Keratinocyte (primary cell): ENCODE measurements around the gene SNAPC1. TPM values are rescaled to one million over a fixed set of nuclear protein-coding genes. Genes with fewer than 3 reads are reported as not detected.

Source experiments
- DNase-seq: peaks from one replicate; pipeline ENCODE4 v3.0.0-alpha.2; 2011; ENCODE audit warnings: low read depth, missing footprints, low spot score
- FAIRE-seq: peaks from 2 replicates; lab custom pipeline; 2011; peaks lifted over from hg19 to GRCh38; lab: Jason Lieb, UNC
- H2AFZ ChIP-seq: 2 replicates; pipeline ENCODE4 v1.6.0; 2012; ENCODE audit warnings: low read length, control low read depth, inconsistent platforms; ENCODE audit not compliant: control insufficient read depth
- H3K27ac ChIP-seq: 2 replicates; pipeline ENCODE4 v1.5.1; 2011; ENCODE audit warnings: low read length; ENCODE audit not compliant: control insufficient read depth, insufficient read depth
- H3K27me3 ChIP-seq: 3 replicates; pipeline ENCODE4 v1.6.0; 2011; ENCODE audit warnings: low read length; ENCODE audit not compliant: control insufficient read depth, insufficient read depth; ENCODE audit errors: extremely low read depth
- H3K36me3 ChIP-seq, 2 experiments: 2 replicates in 1 of 2; 3 replicates in 1 of 2; pipeline ENCODE4 v1.5.1; 2011; ENCODE audit warnings: low read length in 2 of 2, mild to moderate bottlenecking in 1 of 2; ENCODE audit not compliant: control insufficient read depth in 2 of 2, insufficient read depth in 2 of 2; ENCODE audit errors: extremely low read depth in 1 of 2
- H3K4me1 ChIP-seq: 3 replicates; pipeline ENCODE4 v1.5.1; 2011; ENCODE audit warnings: low read length; ENCODE audit not compliant: control insufficient read depth, insufficient read depth; ENCODE audit errors: extremely low read depth
- H3K4me2 ChIP-seq: 3 replicates; pipeline ENCODE4 v1.6.0; 2011; ENCODE audit warnings: low read depth, low read length; ENCODE audit not compliant: control insufficient read depth, insufficient read depth; ENCODE audit errors: extremely low read depth
- H3K4me3 ChIP-seq, 3 experiments: fragments of 200-600 bp in 1 of 3; sonication (generic) in 1 of 3; 2 replicates in 2 of 3; 3 replicates in 1 of 3; pipeline ENCODE4 v1.5.1; 2011 to 2016; ENCODE audit warnings: low read length in 3 of 3, mild to moderate bottlenecking in 3 of 3, control low read depth in 2 of 3, inconsistent platforms in 1 of 3, low read depth in 1 of 3, mixed read lengths in 1 of 3, mixed run types in 1 of 3, moderate library complexity in 1 of 3; ENCODE audit not compliant: control insufficient read depth in 2 of 3, insufficient read depth in 2 of 3; ENCODE audit errors: extremely low read depth in 1 of 3
- H3K79me2 ChIP-seq: 2 replicates; pipeline ENCODE4 v1.6.0; 2012; ENCODE audit warnings: low read length; ENCODE audit not compliant: control insufficient read depth, insufficient read depth
- H3K9ac ChIP-seq: 3 replicates; pipeline ENCODE4 v1.6.0; 2011; ENCODE audit warnings: low read length; ENCODE audit not compliant: control insufficient read depth, insufficient read depth; ENCODE audit errors: extremely low read depth
- H3K9me1 ChIP-seq: 3 replicates; pipeline ENCODE4 v1.6.0; 2011; ENCODE audit warnings: low read length; ENCODE audit not compliant: control insufficient read depth, insufficient read depth; ENCODE audit errors: extremely low read depth
- H3K9me3 ChIP-seq: 2 replicates; pipeline ENCODE4 v1.5.1; 2012; ENCODE audit warnings: low read depth, low read length; ENCODE audit not compliant: control insufficient read depth
- H4K20me1 ChIP-seq: 3 replicates; pipeline ENCODE4 v1.6.0; 2011; ENCODE audit warnings: low read length; ENCODE audit not compliant: control insufficient read depth, insufficient read depth; ENCODE audit errors: extremely low read depth
- CTCF ChIP-seq, 3 experiments: IDR thresholded peaks in 1 of 3; conservative IDR thresholded peaks in 1 of 3; optimal IDR thresholded peaks in 1 of 3; 2 replicates in 2 of 3; 3 replicates in 1 of 3; pipeline versions ENCODE3 to v1.5.1; 2011; ENCODE audit warnings: low read length in 3 of 3, mild to moderate bottlenecking in 3 of 3, moderate library complexity in 2 of 3, control low read depth in 1 of 3, inconsistent platforms in 1 of 3; ENCODE audit not compliant: insufficient read depth in 2 of 3; ENCODE audit errors: extremely low read depth in 1 of 3
- EZH2 ChIP-seq: IDR thresholded peaks from one replicate; pipeline ENCODE4 v1.6.1; 2012; ENCODE audit warnings: inconsistent platforms, mild to moderate bottlenecking, low read length, moderate library complexity
- dilution Hi-C: fragments of 300-500 bp; cut with MboI; formaldehyde crosslinking; loops from one replicate; pipeline ENCODE4 v1.7.0; 2020; ENCODE audit warnings: low sequenced_read_pairs; ENCODE audit not compliant: extremely low pct_ligation_motif_present
- polyA plus RNA-seq, 5 experiments: library from polyadenylated mRNA; depleted of rRNA in 3 of 5; stranded (reverse) in 3 of 5; stranded (forward) in 1 of 5; unstranded in 1 of 5; fragments of >200 nt; gene quantifications; 1 replicate in 1 of 5; 2 replicates in 3 of 5; 3 replicates in 1 of 5; pipeline versions ENCODE4 v1.2.1 to v1.2.3, GENCODE V29; 2011 to 2012; ENCODE audit warnings: missing spikeins in 2 of 5, low read depth in 1 of 5, low replicate concordance in 1 of 5

SNAPC1 gene
- polyA plus RNA-seq, 1 donor (not counting 4 experiments of a cell fraction or from before 2014, with no cell fraction given) = 17.7 TPM

GRCh38 chr14:61802010-61802568, 39.9 kb downstream of the SNAPC1 start:
- no peaks in the 10 kb centered on the region for H3K9me1 ChIP-seq
- no peak overlapping the region for H2AFZ ChIP-seq
- no peak overlapping the region for H3K4me2 ChIP-seq
- H3K27me3 ChIP-seq = no peaks in the 10 kb centered on the region
- no peak for TF ChIP-seq CTCF (optimal IDR thresholded peaks at IDR 0.05 in 1 of 3, IDR thresholded peaks at IDR 0.05 in 1 of 3, conservative IDR thresholded peaks at IDR 0.05 in 1 of 3; ENCODE audit: extremely low read depth in 1 of 3, insufficient read depth in 2 of 3, low read length in 3 of 3)
- TF ChIP-seq EZH2 = no peak
- no peaks in the 10 kb centered on the region for H3K36me3 ChIP-seq
- dilution Hi-C loops = no loop called here
- H3K79me2 ChIP-seq = no peaks in the 10 kb centered on the region
- no peaks in the 10 kb centered on the region for H4K20me1 ChIP-seq
- H3K4me3 ChIP-seq = no peak overlapping the region
- no peak for FAIRE-seq
- no peak overlapping the region for H3K27ac ChIP-seq
- H3K9ac ChIP-seq = no peak overlapping the region
- H3K9me3 ChIP-seq = no peaks in the 10 kb centered on the region
- no peak for DNase-seq
- no peaks in the 10 kb centered on the region for H3K4me1 ChIP-seq

GRCh38 chr14:61803755-61804154, 41.5 kb downstream of the SNAPC1 start:
- Histone ChIP-seq H3K4me3 (no peak overlapping the region), H3K27ac (no peak overlapping the region), H3K79me2 (no peaks in the 10 kb centered on the region), H3K36me3 (no peaks in the 10 kb centered on the region), H3K9me1 (no peaks in the 10 kb centered on the region), H2AFZ (no peak overlapping the region), H3K4me2 (no peak overlapping the region), H3K9me3 (no peaks in the 10 kb centered on the region), H4K20me1 (no peaks in the 10 kb centered on the region), H3K27me3 (peaks cover 5% of the 10 kb centered on the region), H3K4me1 (no peaks in the 10 kb centered on the region), H3K9ac (no peak overlapping the region)
- no peak for DNase-seq
- TF ChIP-seq CTCF (optimal IDR thresholded peaks at IDR 0.05 in 1 of 3, IDR thresholded peaks at IDR 0.05 in 1 of 3, conservative IDR thresholded peaks at IDR 0.05 in 1 of 3; ENCODE audit: extremely low read depth in 1 of 3, insufficient read depth in 2 of 3, low read length in 3 of 3) = no peak
- no peak for TF ChIP-seq EZH2
- FAIRE-seq = no peak
- dilution Hi-C loops = no loop called here
